GM18868 (cell line): Measurements from ENCODE around the gene SMARCD1.

ENCODE experiments used
- ATAC-seq: cut with Tn5 transposase; IDR thresholded peaks from one replicate; pipeline ENCODE4 v1.9.1; 2021; ENCODE audit warnings: mild to moderate bottlenecking, moderate library complexity; ENCODE audit not compliant: unreplicated experiment

SMARCD1 gene

DNA sequence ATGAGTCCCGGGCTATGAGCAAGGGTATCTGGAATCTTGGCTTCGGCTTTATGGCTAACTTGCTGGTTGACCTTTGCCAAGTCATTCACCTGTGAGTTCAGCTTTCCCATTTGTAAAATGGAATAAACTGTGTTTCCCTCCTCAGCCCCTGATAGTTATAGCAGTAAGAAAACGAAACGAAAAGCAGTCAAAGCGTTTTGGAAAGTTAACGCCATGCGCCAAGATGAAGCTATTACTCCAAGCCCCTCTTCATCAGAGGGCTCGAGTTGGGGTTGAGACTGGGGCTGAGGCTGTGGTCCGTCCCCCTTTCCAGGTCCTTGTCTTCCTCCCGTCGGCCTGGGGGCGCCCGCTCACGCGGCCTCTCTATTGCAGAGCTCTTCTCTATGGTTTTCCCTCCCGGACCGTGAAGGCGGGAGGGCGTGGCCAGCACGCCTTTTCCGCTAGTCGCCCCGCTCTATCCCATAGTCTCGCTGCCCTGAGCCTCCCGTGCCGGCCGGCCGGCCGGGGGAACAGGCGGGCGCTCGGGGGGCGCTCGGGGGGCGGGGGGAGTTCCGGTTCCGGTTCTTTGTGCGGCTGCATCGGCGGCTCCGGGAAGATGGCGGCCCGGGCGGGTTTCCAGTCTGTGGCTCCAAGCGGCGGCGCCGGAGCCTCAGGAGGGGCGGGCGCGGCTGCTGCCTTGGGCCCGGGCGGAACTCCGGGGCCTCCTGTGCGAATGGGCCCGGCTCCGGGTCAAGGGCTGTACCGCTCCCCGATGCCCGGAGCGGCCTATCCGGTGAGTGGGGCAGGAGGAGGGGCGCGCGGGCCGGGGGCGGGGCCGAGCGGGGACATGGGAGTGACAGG, at the start of gene SMARCD1:
SMARCD1 (plus strand) TSS at position 568 of the 840 bp plus-strand sequence; CDS start at position 596, 28 bp downstream.
- peak; percentile 83 for ATAC-seq

DNA sequence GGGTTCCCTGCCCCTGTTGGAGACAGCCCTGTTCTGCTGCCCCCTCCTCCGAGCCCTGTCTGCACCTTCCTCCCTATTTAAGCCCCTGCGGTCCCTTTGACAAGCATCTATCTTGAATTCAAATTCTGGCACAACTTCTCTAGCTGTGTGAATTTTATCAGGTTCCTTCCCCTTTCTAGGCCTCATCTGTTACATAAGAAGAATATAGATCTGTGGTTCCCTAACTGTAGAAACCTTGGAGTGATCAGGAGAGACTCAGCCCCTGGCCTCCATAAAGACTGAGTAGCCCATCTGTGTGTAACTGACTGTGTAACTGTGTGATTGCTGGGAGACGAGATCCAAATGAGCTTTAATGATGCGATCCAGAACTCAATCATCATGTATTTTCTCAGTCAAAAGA, 46.8 kb upstream of the SMARCD1 start:
- ATAC-seq = no peak

DNA sequence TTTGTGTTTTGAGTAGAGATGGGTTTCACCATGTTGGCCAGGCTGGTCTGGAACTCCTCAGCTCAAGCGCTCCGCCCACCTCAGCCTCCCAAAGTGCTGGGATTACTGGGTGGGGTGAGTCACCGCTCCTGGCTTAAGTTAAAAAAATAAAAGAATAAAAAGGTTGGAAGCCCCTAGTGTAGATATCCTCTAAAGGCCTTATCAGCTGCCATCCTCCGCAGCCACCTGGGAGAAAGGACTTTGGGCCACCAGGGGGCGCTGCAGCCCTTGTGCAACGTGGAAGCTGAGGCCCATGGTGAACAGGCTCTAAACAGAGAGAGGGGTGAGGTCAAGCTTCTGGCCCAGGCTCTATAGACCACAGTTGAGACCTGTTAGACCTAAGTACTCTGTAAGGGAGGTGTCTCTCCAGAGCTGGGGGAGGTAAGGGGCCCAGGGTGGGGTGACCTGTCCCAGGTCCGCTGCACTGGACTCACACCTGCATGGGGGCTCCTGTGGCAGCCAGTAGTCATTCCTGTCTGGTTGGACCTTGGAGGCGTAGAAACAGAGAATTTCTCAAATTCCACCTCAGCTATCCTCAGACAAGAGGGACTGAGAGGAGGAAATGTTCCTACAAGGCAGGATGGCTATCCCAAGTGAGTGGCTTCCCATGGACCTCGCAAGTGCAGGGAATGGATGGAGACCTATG, 45.8 kb upstream of the SMARCD1 start:
- ATAC-seq = no peak

DNA sequence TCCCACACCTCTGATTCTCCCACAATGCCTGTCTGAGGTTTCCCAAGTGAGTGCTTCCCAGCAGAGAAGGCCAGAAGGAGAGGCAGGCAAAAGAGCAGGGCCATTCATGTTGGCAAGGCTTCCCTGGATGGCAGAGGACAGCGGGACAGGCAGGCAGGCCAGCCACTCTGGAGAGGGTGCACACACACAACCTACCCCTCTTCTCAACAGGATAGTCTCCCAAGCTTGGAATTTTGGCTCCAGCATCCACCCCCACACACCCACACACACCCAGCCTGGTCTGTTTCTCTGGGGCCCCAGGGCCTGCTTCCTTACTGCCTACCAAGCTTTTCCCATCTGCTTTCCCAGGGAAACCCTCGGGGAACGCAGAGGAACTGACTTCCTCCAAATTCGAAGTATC, 44.5 kb upstream of the SMARCD1 start:
- no peak for ATAC-seq

DNA sequence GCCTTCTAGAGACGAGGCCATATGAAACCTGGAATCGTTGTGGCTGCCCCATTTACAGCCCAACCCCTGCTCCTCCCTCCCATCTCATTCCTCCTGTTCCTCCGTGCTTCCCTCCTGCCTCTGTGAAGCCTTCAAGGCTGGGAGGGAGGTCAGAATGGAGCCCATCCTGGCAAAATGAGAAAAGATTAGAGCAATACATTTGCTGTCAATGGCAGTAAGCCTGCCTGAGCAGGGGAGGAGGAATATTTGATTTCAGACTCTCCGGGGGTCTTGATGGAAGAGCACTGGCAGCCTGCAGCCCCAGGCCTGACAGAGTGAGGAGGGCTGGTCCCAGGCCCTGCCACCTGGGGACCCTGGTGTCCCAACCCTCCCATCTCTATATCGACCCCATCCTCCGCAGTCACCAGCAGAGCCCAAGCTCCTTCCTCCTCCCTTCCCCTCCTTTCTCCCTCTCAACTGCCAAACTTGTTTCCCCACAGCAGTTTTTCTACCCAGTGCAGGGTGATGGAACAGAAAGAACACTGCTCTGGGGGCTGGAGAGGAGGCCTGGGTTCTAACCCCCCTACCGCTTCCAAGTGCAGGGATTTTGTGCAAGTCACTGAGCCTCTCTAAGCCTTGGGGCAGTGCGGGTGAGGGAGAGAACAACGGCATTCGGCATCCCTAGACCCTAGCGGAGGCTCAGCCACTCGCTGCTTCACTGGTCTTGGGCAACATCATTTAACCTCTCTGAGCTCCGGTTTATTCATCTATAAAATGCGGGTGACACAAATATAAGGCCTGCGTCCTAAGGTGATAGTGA, 43.9 kb upstream of the SMARCD1 start:
- ATAC-seq = no peak

DNA sequence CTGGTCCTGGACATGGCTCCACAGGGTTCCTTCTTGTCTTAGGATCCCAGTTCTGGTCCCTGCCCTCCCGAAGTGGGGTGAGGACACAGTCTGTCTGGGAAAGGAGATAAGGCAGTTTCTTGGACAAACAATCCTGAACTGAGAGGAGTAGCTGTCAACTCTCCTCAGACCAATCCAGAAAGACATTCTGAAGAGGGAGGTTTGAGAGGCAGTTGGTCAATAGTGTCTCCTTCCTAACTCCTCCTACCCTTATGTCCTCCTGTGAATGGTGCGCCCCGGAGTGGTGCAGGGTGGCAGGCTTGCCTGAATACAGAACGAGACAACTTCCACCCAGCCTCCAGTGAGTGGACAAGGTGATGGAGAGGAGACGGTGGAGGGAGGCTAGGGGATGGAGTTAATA, 43.2 kb upstream of the SMARCD1 start:
- ATAC-seq = no peak

DNA sequence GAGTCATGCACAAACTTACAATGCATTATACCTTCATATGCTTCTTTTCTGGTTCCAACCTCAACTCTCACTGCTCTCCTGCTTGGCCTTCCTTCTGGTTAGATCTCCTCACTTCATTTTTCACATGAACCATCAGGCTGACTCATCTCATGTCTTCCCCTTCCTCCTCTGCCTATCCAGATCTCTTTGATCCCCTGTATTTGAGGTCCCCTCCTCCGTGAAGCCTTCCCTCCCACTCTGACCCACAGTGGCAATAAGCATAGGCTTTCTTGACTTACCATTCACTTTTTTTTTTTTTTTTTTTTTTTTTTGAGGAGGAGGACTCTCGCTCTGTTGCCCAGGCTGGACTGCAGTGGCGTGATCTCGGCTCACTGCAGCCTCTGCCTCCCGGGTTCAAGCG, 42.4 kb upstream of the SMARCD1 start:
- no peak for ATAC-seq

DNA sequence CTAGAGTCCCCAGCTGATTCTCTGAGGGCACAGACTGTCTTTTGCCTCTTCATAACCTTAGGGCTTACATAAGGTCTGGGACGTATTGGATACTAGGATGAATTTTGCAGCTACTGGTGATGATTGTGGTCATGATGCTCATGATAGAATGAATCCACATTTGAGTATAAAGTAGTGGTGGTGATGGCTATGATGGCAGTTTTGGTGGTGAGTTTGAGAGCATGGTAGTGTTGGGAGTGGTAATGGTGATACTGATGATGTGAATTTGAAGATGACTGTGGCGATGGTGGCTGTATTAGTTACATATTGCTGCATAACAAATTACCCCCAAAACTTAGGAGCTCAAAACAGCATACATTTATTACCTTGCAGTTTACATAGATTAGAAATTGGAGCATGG, 41.8 kb upstream of the SMARCD1 start:
- ATAC-seq = no peak

DNA sequence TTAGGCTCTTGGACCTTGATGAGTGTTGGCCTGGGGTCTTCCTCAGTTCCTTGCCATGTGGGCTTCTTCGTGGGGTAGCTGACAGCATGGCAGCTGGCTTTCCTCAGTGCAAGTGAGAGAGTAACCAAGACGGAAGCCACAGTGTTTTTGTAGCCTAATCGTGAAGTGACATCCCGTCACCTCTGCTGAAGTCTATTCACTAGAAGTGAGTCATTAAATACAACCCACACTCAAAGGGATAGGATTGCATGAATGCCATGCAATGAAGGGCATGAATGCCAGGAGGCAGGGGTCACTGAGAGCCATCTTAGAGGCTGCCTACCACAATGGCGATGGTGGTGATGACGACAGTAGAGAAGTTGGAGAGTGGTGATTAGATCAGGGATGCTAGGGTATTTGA, 41.3 kb upstream of the SMARCD1 start:
- ATAC-seq = no peak

DNA sequence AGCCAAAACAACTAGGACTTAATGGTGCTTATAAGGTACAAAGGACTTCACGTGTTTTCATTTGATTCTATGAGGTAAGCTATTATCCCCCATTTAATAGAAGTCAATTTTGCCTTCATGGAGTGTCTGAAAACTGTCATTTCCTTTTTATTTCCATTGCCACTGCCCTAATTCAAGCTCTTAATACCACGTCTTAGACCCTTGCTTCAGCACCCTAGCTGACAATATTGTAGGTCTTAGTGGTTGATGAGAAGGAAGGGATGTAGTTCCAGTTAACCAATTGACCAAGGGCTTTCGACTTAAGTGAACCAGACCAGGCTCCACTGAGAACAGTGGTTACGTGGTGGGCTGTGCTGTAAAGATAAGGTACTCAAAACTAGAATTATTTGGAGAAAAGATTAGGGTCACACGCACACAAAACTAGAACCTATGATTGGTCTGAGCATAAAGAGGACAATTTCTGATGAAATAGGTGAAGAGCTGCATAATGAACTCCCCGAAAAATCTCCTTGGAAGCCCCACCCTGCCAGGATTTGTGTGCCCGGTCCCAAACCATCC, 37.4 kb upstream of the SMARCD1 start:
- no peak for ATAC-seq

DNA sequence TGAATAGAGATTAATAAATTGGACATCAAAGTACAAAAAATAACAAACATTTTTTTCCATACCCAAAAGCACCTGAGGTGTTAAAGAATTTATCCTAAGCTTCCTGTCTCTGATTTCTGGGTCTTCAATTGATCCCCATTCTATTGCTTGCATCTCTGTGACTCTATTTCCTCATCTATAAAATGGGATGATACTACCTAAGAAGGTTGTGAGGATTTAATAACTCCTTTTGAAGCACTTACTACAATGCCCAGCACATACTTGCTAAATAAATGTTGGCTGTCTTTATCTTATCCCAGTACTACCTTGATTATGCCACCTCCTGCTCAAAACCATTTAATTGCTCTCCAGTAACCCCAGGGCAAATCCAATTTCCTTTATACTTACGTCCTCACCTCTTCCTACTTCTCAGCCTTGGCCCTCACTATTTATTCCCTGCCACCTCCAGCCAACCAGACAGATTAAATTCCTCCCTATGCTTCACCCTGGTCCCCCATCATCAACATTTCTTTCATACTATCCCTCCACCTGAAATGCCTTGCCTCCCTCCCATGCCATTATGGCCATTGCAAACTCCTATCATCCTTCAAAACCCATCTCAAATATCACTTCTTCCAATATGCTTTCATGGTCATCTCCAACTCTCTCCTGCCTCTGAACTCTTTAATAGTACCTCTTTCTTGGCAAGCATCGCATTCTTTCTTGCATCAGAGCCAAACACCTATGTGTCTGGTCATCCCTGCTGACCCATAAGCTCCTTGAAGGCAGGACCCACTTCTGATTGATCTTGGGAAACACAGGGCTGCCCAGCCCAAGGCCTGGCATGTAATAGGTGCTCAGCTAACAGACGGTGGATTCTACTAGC, 35.7 kb upstream of the SMARCD1 start:
- no peak for ATAC-seq

DNA sequence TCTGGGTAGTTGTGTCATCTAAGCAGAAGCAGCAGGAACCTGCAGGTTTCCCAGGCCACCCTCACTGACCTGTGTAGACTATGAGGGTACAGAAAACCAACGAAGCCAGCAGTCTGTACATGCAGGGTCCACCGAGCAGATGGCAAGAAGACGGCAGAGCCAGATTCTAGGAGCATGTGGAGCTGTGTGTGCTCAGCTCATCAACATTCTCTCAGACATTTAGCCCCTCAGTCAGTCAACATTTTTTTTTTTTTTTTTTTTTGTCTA, 35.1 kb upstream of the SMARCD1 start:
- ATAC-seq = no peak

DNA sequence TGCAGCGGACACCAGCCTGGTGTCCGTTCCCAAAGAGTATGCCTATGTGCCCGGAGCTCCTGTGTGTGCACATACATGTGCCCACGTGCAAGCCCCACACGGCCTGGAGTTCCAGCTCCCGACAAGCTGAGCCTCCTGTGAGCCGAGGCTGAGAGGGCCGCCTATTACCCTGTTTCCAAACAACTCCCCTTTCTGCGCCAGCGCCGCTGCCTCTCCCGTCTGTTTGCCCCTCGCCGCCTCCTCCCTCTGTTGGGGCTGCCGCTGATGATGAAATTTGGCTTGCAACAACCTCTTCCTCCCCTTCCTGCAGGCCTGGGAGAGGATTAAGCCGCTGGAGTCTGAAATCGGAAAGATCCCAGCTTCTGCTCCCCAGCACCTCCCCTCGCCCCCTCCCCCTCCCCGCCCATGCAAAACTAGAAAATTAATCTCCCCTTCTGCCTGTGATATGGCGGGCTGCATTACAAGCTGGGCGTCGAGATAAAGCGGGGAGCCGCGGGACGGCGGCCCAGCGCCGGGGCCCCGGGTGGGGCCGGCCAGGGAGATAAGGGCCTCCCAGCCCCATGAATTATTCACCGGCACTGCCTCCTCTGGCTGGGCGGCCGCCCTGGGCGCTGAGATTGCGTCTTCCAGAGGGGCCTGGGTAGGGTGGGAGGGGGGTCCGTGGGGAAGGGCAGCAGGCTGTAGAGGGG, 34.6 kb upstream of the SMARCD1 start:
- ATAC-seq = no peak

DNA sequence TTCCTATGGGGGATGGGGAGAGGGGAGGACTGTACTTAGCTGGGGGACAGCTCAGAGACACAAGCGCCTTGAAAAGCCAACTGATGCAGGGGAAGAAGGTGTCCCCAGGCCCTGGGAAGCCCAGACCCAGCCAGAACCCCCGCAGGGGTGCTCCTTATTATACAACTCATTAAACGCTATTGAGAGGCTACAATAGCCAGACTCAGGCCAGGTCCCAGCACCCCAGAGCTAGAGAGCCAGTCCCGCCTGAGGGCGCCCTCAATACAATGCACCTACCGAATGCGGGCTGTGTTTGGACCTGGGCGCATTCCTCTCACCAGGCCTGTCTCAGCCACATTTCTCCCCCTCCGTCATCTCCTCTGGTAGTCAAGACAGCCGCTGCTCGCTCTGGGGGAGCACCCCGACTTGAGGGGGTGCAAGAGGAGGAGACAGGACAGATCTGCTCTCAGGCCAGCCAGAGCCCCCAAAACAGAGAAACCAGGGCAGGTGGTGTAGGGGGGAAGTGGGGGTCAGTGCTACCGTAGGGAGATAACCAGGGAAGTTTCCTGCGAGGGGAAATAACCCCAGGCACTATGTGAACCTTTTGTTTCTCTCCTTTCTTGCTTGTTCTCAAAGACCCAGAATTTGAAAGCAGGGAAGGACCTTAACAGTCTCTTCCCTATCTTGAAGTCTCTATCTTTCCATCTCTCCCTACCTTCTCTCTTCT, 33.9 kb upstream of the SMARCD1 start:
- ATAC-seq = no peak

DNA sequence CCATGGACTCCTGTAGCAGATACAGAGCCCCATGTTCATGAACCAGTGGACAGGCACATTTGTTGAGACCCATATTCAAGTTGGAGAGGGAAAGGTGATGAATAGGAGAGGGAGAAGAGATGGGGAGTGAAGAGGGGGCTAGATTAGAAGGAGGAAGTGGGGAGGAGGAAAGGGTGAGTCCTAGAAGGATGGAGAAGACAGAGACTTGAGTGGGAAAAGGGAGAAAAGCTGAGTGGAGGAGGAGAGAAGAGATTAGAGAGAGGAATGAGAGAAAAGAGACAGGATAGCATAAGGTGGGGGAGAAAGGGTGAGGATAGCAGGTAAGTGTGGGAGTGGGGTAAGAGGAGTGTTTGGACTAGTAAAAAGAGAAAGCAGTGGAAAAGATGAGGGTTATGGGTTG, 32.6 kb upstream of the SMARCD1 start:
- ATAC-seq = no peak

DNA sequence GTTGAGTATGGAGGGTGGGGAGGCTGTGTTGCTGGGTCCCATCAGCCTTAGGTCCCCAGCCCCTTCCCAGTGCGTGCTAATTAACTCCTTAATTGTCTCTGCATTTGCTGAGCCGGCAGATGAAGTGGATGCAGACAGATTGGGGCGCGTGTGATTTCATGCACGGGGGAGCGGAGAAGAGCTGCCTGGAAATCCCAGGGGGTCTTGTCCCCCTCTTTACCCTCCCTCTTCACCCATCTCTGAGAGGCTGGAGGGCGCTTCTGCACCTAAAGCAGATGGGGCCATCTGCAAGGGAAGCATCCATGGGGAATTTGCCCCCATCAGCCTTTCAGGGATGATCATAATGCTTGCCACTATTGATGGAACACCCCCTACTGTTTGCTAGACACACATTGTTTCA, 32.2 kb upstream of the SMARCD1 start:
- no peak for ATAC-seq

DNA sequence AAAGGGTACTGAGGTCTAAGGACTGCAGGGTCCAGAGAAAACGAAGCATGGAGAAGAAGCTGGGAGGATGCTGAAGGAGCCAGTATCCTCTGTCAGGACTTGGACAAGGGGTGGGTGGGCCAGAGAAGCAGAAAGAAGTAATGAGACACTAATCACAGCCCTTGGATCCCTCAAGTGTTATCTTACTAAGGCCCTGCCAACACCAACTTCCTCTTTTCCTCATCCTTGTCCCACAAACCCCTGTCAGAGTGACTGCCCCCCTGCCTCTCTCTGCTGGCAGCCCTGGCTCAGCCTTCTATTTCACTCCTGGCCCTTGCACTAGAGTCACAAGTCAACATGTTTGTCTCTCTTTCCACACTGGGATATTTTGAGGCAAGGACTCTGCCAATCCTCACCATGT, 31.6 kb upstream of the SMARCD1 start:
- ATAC-seq = no peak

DNA sequence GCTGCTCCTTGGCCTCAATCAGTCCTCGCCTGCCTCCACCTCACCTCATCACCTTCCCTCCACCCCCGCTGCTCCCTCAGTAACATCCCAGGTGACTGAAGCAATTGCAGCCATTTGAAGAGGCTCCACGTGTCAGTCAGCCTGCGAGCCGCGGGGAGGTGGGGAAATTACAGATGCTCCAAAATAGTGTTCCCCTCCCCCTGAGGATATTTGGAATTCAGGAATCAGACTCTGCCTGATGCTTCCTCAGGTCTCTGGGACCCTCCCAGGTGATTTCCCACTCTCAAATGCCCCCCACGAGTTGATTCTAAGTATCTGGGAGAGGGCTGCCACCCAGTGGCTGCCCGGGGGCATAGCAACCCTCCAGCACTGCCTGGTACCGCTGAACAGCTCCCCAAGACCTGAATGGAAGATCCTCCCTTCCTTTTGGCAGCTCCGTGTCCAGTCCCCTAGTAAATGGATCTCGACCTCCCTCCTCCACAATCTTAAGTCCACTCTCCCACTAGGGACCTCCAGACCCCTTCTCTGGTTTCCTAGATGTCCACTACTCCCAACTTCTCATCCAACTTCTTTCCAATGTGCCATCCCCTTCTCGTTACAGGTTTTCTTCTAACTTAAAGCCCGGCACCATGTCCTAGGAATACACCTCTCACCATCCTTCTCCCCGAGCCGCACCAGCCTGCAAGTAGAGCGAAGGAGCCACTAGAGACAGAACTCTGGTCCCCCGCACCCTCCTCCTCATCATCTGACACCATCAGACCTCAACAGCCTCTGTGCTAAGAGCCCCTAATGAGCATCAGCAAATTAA, 29.1 kb upstream of the SMARCD1 start:
- ATAC-seq = no peak

DNA sequence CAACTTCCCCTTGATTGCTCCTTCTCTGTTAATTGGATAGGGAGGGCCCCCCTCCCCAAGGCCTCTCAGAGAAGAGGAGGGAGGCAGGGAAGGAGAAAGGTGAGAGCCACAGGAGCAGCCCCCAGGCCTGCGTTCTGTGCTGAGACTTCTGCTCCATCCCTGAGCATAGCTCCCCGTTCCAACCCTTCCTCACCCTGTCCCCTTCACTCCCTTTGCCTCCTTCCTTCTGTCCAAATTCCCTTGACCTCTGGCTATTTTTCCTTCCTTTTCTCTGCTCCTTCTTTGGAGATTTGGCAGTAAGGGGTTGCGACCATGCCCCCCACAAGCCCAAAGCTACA, 28.5 kb upstream of the SMARCD1 start:
- no peak for ATAC-seq
